Spleen (tissue), 11 donors: ENCODE results near the gene TMEM121B. TPM values are rescaled to one million over a fixed set of nuclear protein-coding genes. Genes with fewer than 3 reads are reported as not detected.
A peak's percentile ranks its signal among the peaks of the same experiment; 100 is the strongest.
"Not testable (repeated sequence)": the region's sequence is repeated elsewhere in the genome, so short reads cannot be mapped to it uniquely, and the experiment has no call there.

ENCODE experiments used
- DNase-seq: peaks from one replicate; pipeline ENCODE4 v3.0.0-alpha.2; 2020
- H3K27ac ChIP-seq, 8 donors: fragments of 200-600 bp; sonication (generic) in 7 of 8; 1 replicate in 4 of 8; 2 replicates in 4 of 8; pipeline versions ENCODE4 v1.5.0 to v1.8.0; 2016 to 2021; ENCODE audit warnings: inconsistent platforms in 4 of 8, mild to moderate bottlenecking in 4 of 8, moderate library complexity in 1 of 8
- H3K27me3 ChIP-seq, 7 donors: fragments of 200-600 bp; sonication (generic) in 6 of 7; replicated peaks in 1 of 7; 1 replicate in 4 of 7; 2 replicates in 3 of 7; pipeline versions ENCODE4 v1.5.0 to v1.8.0; 2016 to 2021; ENCODE audit warnings: inconsistent platforms in 3 of 7, mild to moderate bottlenecking in 1 of 7
- H3K36me3 ChIP-seq, 6 donors: fragments of 200-600 bp; sonication (generic) in 5 of 6; 1 replicate in 4 of 6; 2 replicates in 2 of 6; pipeline versions ENCODE4 v1.5.0 to v1.8.0; 2016 to 2021; ENCODE audit warnings: inconsistent platforms in 2 of 6
- H3K4me1 ChIP-seq, 6 donors: fragments of 200-600 bp; sonication (generic) in 5 of 6; 1 replicate in 3 of 6; 2 replicates in 3 of 6; pipeline versions ENCODE4 v1.5.0 to v1.8.0; 2016 to 2021; ENCODE audit warnings: inconsistent platforms in 3 of 6
- H3K4me3 ChIP-seq, 8 donors: fragments of 200-600 bp; sonication (generic) in 7 of 8; 1 replicate in 4 of 8; 2 replicates in 4 of 8; pipeline versions ENCODE4 v1.5.0 to v1.8.0; 2016 to 2021; ENCODE audit warnings: inconsistent platforms in 4 of 8, mild to moderate bottlenecking in 4 of 8, moderate library complexity in 2 of 8
- H3K9me3 ChIP-seq, 8 donors: fragments of 200-600 bp; sonication (generic) in 7 of 8; 1 replicate in 4 of 8; 2 replicates in 4 of 8; pipeline versions ENCODE4 v1.5.0 to v1.8.0; 2016 to 2021; ENCODE audit warnings: inconsistent platforms in 4 of 8
- POLR2A ChIP-seq, 3 donors: fragments of 450-650 bp; IDR thresholded peaks; one replicate each; pipeline ENCODE4 v1.5.1; 2017; ENCODE audit warnings: antibody characterized with exemption in 3 of 3, mild to moderate bottlenecking in 1 of 3
- POLR2AphosphoS5 ChIP-seq, 3 donors: sonication (generic); formaldehyde crosslinking; IDR thresholded peaks; one replicate each; pipeline ENCODE4 v1.5.1; 2017; ENCODE audit warnings: antibody characterized with exemption in 3 of 3
- WGBS, 5 donors: extraction: QIAGEN DNeasy Blood & Tissue Kit in 3 of 5; methylation state at CpG; one replicate each; pipeline versions ENCODE4 v1.1.5 to v1.1.7; 2013 to 2018; 5-methylcytosine and 5-hydroxymethylcytosine counted together
- intact Hi-C: fragments of 100-400 bp; cut with DNase I; formaldehyde crosslinking; loops from one replicate; pipeline ENCODE4 v1.15.0; 2023; ENCODE audit warnings: low total_unique reads
- polyA plus RNA-seq, 3 donors: library from polyadenylated mRNA; stranded (reverse); fragments of 200-250 nt; gene quantifications; one replicate each; pipeline ENCODE4 v1.2.1, GENCODE V29; 2013
- total RNA-seq, 7 donors: library from RNA; depleted of rRNA in 3 of 7; stranded (reverse); fragments of >200 nt in 3 of 7; fragmentation: NEBNext Ultra II Directional in 4 of 7; extraction: Animal tissue kit (Norgen Biotek cat#: 25700) in 4 of 7; gene quantifications; one replicate each; pipeline versions ENCODE4 v1.1.0 to v1.2.1, GENCODE V29; 2016 to 2021
- TF ChIP-seq, protein P1 (sequence below), 11 experiments: fragments of 200-600 bp in 7 of 11; fragments of 450-650 bp in 4 of 11; sonication (generic) in 4 of 11; IDR thresholded peaks in 8 of 11; conservative IDR thresholded peaks in 3 of 11; 1 replicate in 7 of 11; 2 replicates in 4 of 11; pipeline versions ENCODE4 v1.4.0 to v1.8.0; 2016 to 2021; ENCODE audit warnings: antibody characterized with exemption in 11 of 11, inconsistent platforms in 4 of 11, mild to moderate bottlenecking in 1 of 11
- donor health status: healthy with polysubstance abuse.
- donor health status: DM: no; HTN: no; CAD: no; lungs with moderate emphysema.
- donor health status: DM: no; HTN: no; CAD: no.
- donor health status: Bipolar disorder and iron deficiency.
- donor health status: healthy.
- donor health status: DM: no; HTN: no; CAD: no.
- donor health status: DM: yes; HTN: yes; CAD: no.

Gene TMEM121B
- total and polyA plus RNA-seq, 10 donors, result 0.03 to 3.6 (median 0.79) TPM

- Histone ChIP-seq H3K9me3 (no peaks in the 10 kb centered on the region), H3K27me3 (no peaks in the 10 kb centered on the region), H3K27ac (no peak overlapping the region), H3K4me3 (no peak overlapping the region), H3K36me3 (peaks cover 0 to 44% (median 23%) of the 10 kb centered on the region in 6 donors), H3K4me1 (peaks cover 0 to 10% (median 0%) of the 10 kb centered on the region in 6 donors)
- 68 to 94% (median 79%) methylated on average over 8 to 9 of the region's 9 CpGs for WGBS, 5 donors
- TF ChIP-seq POLR2A (IDR thresholded peaks at IDR 0.05), result no peak
- no peak for TF ChIP-seq POLR2AphosphoS5 (IDR thresholded peaks at IDR 0.05)
- TF ChIP-seq, protein P1, sequence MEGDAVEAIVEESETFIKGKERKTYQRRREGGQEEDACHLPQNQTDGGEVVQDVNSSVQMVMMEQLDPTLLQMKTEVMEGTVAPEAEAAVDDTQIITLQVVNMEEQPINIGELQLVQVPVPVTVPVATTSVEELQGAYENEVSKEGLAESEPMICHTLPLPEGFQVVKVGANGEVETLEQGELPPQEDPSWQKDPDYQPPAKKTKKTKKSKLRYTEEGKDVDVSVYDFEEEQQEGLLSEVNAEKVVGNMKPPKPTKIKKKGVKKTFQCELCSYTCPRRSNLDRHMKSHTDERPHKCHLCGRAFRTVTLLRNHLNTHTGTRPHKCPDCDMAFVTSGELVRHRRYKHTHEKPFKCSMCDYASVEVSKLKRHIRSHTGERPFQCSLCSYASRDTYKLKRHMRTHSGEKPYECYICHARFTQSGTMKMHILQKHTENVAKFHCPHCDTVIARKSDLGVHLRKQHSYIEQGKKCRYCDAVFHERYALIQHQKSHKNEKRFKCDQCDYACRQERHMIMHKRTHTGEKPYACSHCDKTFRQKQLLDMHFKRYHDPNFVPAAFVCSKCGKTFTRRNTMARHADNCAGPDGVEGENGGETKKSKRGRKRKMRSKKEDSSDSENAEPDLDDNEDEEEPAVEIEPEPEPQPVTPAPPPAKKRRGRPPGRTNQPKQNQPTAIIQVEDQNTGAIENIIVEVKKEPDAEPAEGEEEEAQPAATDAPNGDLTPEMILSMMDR (IDR thresholded peaks at IDR 0.05 in 8 of 11, conservative IDR thresholded peaks at IDR 0.05 in 3 of 11), result no peak
- peak; percentile 59 for DNase-seq
- intact Hi-C loops, result no loop called here
Observed at GRCh38 chr22:17149076-17149815, 28.1 kb upstream of the TMEM121B start.

DNA sequence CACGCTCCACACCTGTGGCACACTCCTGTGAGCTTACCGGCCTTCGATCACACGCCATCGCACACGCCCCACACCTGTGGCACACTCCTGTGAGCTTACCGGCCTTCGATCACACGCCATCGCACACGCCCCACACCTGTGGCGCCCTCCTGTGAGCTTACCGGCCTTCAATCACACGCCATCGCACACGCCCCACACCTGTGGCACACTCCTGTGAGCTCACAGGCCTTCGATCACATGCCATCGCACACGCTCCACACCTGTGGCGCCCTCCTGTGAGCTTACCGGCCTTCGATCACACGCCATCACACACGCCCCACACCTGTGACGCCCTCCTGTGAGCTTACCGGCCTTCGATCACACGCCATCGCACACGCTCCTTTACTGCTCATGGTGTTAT is 26.3 kb upstream of the TMEM121B start:
- H3K4me1 ChIP-seq, intact Hi-C loops, H3K9me3 ChIP-seq, H3K27me3 ChIP-seq, H3K4me3 ChIP-seq, H3K27ac ChIP-seq: not testable (repeated sequence)
- peaks cover 0 to 61% (median 40%) of the 10 kb centered on the region in 6 donors for H3K36me3 ChIP-seq
- 95 to 98% (median 98%) methylated on average over 30 of the region's 30 CpGs for WGBS, 5 donors
- peak; percentile 7 for DNase-seq

DNA sequence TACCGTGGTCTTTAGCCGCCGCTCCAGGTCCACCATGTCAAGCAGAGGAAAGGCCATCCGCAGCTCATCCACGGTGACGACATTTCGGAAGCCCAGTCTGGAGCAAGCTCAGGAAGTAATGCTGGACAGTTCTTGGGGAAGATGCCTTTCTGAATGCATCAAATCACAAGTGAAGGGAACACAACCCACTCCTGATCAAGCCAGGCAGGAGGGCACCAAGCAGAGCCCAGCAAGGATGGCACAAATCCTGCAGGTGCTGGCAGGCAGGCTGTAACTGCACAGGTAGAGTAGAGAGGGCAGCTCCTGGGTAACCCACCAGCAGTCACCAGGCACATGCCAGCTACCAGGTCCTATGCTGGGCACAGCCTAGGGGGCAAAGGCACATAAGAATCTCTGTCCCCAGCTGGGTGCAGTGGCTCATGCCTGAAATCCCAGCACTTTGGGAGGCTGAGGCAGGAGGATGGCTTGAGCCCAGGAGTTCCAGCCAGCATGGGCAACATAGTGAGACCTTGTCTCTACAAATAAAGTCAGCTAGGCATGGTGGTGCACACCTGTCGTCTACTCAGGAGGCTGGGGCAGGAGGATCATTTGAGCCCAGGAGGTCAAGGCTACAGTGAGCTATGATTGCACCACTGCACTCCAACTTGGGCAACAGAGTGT is 24.0 kb upstream of the TMEM121B start:
- WGBS, 5 donors, result 86 to 95% (median 94%) methylated on average over 7 to 8 of the region's 8 CpGs
- H3K4me3 ChIP-seq, result no peak overlapping the region
- H3K36me3 ChIP-seq, result peaks cover 3 to 85% (median 57%) of the 10 kb centered on the region in 6 donors
- no peak for TF ChIP-seq POLR2A (IDR thresholded peaks at IDR 0.05)
- TF ChIP-seq, protein P1 (IDR thresholded peaks at IDR 0.05 in 8 of 11, conservative IDR thresholded peaks at IDR 0.05 in 3 of 11), result no peak
- no peak for TF ChIP-seq POLR2AphosphoS5 (IDR thresholded peaks at IDR 0.05)
- H3K4me1 ChIP-seq, result peaks cover 0 to 9% (median 0%) of the 10 kb centered on the region in 6 donors
- peak; percentile 40 for DNase-seq
- no peaks in the 10 kb centered on the region for H3K27me3 ChIP-seq
- intact Hi-C loops, result no loop called here
- H3K9me3 ChIP-seq, result no peaks in the 10 kb centered on the region
- H3K27ac ChIP-seq, result no peak overlapping the region

GRCh38 chr22:17143826-17144225 is 22.7 kb upstream of the TMEM121B start:
- WGBS, 5 donors, result 89 to 94% (median 91%) methylated on average over 8 of the region's 8 CpGs
- no peak overlapping the region for H3K27ac ChIP-seq

More at GRCh38 chr22:17143826-17144225, 22.7 kb upstream of the TMEM121B start:
- intact Hi-C loops, result no loop called here
- no peak overlapping the region for H3K4me3 ChIP-seq
- H3K4me1 ChIP-seq, result peaks cover 0 to 9% (median 0%) of the 10 kb centered on the region in 6 donors
- no peaks in the 10 kb centered on the region for H3K9me3 ChIP-seq
- TF ChIP-seq, protein P1 (IDR thresholded peaks at IDR 0.05 in 8 of 11, conservative IDR thresholded peaks at IDR 0.05 in 3 of 11), result no peak
- TF ChIP-seq POLR2AphosphoS5 (IDR thresholded peaks at IDR 0.05) (no peak), POLR2A (IDR thresholded peaks at IDR 0.05) (no peak)
- peaks cover 3 to 89% (median 55%) of the 10 kb centered on the region in 6 donors for H3K36me3 ChIP-seq
- no peaks in the 10 kb centered on the region for H3K27me3 ChIP-seq
- peak; percentile 56 for DNase-seq
